GM23248 (cell line): ENCODE data around the gene KRT27.

Experiments used
- EZH2 ChIP-seq: fragments of 200-600 bp; sonication (generic); IDR thresholded peaks from 2 replicates; pipeline ENCODE4 v1.6.1; 2018; ENCODE audit warnings: antibody characterized with exemption, mild to moderate bottlenecking; ENCODE audit not compliant: insufficient read depth, poor library complexity, severe bottlenecking
- EZH2phosphoT487 ChIP-seq: fragments of 200-600 bp; sonication (generic); IDR thresholded peaks from 2 replicates; pipeline ENCODE4 v1.6.1; 2018; ENCODE audit warnings: antibody characterized with exemption, moderate library complexity, mild to moderate bottlenecking, low read depth; ENCODE audit not compliant: insufficient read depth

- TF ChIP-seq EZH2phosphoT487 (no peak), EZH2 (no peak)
Measured at GRCh38 chr17:40791787-40792436, 9.6 kb upstream of the KRT27 start.
